HG02884 (cell line): Measurements from ENCODE around the gene SLC17A4.

Experiments
- ATAC-seq: cut with Tn5 transposase; IDR thresholded peaks from one replicate; pipeline ENCODE4 v1.9.1; 2021; ENCODE audit warnings: mild to moderate bottlenecking, moderate library complexity; ENCODE audit not compliant: unreplicated experiment

The SLC17A4 gene

DNA sequence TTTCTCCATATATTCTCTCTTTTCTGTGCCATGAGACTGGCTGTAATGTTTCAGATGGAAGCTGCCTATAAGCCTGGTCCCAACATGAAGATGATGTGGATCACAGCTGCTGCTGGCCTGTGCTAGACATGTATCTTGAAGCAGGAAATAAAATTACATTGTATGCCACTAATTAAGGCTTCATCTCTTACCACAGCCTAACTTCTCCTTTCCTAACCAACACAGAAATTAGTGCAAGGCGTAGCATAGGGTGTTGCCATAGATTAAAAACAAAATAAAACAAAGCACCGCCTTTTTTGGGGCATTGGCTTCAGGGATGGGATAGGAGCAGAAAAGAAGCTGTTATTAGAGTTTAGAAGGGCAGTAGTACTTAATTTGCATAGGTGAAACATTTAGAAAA, 4.7 kb upstream of the SLC17A4 start:
- no peak for ATAC-seq

DNA sequence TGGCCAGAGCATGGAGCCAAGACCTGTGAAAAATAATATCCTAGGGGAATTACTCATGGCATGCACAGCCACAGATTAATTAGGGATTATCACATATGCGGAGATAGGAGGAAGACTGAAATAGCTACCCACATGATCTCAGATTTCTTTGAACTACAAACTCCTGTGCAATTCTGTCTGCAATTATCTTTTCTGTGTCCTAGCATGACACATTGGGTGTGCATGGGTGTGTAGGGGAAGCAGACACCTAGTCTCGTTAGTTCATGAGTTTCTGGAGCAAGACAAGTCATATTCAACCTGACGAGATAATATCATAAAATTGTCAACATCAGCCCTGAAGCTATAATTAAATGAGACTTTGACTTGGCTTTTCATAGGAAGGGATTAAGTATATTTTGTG, 3.6 kb upstream of the SLC17A4 start:
- no peak for ATAC-seq

GRCh38 chr6:25753079-25753478, 1.5 kb upstream of the SLC17A4 start:
- ATAC-seq, result no peak

DNA sequence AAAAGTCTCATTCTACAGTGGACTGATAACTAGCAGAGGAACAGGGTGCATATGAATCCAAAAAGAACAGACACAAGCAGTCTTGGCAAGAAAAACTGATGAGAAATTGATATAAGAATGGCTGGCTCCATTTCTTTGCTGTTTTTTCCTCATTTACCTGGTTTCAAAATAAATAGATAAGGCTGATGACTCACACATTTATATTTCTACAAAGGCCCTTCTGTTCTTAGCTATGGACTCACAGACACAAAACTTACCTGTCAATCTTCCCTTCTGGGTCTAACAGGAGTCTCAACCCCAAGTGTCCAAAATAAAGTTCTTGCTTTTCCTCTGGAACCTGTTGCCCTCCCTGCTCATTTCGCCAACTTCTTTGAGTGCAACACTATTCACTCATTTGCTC, 941 bp downstream of the SLC17A4 start:
- ATAC-seq, result no peak

DNA sequence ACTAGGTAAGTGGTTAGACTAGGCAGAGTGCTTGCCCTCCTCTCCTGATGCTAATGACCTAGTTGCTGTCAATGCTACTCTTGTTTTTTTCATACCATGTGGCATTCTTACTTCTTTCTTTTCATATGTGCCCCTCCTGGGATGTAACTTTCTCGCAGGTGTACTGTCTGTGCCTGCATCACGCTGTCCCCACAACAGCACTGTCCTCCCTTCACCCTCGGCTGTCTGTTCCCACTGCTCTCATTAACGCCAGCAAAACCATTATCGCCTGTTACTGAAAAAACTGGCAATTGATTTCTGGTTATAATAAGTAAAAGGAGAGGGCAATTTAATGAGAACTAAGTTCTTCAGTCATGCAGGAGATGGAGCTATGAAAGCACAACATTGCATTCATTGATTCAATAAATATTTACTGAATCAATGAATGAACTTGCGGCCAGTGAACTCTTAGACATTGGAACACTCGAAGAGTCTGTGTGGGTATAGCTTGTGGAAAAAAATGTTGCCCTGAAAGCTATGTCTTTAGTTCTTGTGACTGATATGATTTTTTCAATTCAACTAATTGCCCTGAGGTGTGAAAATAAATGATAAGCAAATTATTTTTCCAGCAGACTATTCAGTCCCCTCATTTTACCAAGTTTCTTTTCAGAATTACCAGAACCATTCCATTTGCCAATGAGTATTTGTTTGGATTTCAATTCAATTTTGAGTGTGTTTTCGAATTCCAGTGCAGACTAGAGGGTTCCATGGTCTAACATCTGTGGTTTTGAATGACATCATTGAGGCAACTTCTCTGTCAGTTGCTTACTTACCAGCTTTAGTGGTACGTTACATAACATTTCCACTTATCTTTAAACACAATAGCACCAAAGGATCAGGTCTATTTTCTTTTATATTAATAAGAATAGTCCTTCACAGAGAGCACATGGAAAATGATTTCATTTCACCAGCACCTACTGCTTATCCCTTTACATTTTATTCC, 2.1 kb downstream of the SLC17A4 start:
- no peak for ATAC-seq

- ATAC-seq, result no peak
Observed at GRCh38 chr6:25757936-25758642, 3.5 kb downstream of the SLC17A4 start.

GRCh38 chr6:25764611-25765010, 10.1 kb downstream of the SLC17A4 start:
- ATAC-seq, result no peak

- no peak for ATAC-seq
Observed at GRCh38 chr6:25768566-25768965, 14.0 kb downstream of the SLC17A4 start.

GRCh38 chr6:25769983-25770382, 15.4 kb downstream of the SLC17A4 start:
- ATAC-seq, result no peak

DNA sequence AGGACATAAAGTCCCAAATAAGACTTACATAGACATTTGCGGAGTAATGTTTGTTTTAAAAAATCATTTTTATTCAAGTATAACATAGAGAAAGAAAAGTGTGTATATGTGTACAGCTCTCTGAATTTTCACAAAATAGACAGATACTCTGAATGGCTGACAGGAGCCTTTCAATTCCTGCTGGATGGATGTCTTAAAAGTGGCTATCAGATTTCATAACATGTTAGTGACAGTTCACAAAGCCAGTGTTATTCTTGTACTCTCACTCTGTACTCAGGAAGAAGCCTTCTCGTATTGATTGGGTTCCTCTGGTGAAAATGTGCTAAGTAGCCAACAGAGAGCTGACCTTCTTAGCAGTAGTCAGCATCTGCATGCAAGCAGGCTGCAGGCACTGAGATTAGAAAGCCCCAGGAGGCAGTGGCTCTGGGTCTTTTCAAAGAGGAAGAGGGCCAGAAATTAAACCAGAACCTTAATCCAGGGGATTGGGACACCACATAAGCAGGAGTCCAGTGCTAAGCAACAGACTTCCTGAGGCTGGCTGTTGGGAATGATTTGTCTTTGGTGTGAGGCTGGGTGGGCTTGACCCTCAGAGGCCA, 19.7 kb downstream of the SLC17A4 start:
- ATAC-seq, result no peak

DNA sequence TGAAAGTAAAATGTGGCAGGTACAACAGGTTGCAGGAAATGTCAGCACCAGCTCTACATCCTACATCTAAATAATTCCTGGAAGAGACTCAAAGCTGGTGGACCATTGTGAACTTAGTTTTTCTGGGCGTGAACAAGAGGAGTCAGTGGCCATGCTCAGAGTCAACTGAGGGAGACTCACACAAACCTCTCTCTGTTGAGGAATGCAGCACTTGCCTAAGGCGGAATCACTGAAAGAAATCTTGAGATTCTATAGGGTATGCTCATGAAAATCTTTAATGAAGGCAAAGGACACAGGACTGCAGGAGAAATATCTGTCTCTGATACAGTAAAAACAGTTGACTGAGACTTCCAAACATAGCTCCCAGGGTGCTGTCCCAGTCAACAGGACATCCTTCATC, 22.5 kb downstream of the SLC17A4 start:
- no peak for ATAC-seq

GRCh38 chr6:25777856-25778649, 23.5 kb downstream of the SLC17A4 start:
- ATAC-seq, result no peak

DNA sequence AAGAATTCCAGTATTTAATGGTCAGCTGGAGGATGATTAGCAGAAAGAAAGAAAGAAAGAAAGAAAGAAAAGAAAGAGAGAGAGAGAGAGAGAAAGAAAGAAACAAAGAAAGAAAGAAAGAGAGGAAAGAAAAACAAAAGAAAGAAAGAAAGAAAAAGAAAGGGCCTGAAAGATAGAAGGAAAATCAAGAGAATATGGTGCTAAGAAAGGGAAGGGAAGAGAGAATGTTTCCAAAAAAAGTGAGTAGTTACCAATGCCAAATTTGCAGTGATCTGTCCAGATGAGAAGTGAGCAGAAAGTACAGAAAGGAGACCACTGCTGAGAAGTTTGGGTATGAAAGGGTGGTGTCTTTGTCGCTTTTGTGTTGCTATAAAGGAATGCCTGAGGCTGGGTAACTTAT, 26.6 kb downstream of the SLC17A4 start:
- ATAC-seq, result no peak

GRCh38 chr6:25787428-25787827, 32.9 kb downstream of the SLC17A4 start:
- no peak for ATAC-seq

- no peak for ATAC-seq
Observed at GRCh38 chr6:25788305-25788922, 33.9 kb downstream of the SLC17A4 start.

DNA sequence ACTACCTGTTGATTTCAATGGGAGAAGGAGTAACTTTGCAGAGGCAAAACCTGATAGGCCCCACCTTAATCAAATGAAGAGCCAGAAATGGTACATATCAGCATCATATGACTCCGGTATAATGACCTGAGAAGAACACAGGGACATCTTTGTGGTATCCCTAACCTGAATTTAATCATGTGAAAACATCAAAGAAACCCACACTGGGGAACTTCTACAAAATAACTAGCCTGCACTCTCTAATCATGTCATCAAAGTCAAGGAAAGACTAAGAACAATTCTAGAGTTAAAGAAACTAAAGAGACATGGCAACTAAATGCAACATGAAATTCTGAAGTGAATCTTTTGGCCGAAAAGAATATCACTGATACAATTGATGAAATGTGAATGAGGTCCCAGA, 34.9 kb downstream of the SLC17A4 start:
- ATAC-seq, result no peak

GRCh38 chr6:25792016-25792415, 37.5 kb downstream of the SLC17A4 start:
- ATAC-seq, result no peak

DNA sequence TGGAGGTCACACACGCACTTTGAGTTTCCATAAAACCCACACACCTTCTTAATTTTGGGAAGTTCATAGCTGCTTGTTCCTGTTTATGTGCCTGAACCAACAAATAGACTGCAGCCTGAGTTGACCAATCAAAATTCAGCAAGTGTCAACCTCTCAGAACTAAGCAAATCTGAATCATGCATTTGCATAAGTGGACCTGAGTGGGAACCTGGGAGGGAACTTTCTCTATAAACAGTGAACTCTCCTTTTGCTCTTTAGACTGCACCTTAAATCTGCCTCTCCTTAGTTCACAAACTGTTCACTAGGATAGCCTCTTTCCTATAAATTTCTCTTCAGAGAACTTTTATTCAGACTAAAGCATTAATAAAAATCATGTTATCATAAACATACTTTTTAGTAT, 39.4 kb downstream of the SLC17A4 start:
- ATAC-seq, result no peak

GRCh38 chr6:25794784-25795183, 40.2 kb downstream of the SLC17A4 start:
- no peak for ATAC-seq

DNA sequence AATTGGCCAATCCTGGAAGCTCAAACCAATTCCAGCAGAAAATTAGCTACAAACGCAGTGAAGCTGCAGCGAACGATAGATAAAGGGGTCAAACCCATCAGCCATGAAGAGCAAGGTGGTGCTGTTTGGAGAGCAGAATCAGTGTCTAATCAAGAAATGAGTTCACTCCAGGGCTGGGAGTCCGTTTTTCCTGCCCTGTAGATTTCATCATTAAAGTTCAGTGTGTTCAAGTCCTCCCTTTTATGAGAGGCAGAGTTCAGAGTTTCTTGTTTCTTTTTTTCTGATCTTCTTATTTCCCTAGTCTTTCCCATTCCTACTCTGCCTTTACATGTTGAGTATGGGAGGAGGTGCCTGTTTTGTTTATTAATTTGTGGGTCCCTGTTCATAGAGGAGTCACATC, 46.9 kb downstream of the SLC17A4 start:
- no peak for ATAC-seq
